NCI-H2227 treated with DMSO at 0.1 percent for 48 hours (cell line): ENCODE results near the gene ZNF263.

Source experiments
- DNase-seq: peaks from one replicate; lab custom pipeline; 2025; lab: John Stamatoyannopoulos, UW

Gene ZNF263

GRCh38 chr16:3328104-3328503 lies 44.8 kb downstream of the ZNF263 start:
- no peak for DNase-seq

- DNase-seq, result no peak
These were observed 45.4 kb downstream of the ZNF263 start for GRCh38 chr16:3328643-3329042.
